GM19193 (cell line): ENCODE results near the gene FBLN2.

Experiments
- POLR2A ChIP-seq: IDR thresholded peaks from 4 replicates; pipeline ENCODE4 v1.6.1; 2011; ENCODE audit not compliant: insufficient read depth, insufficient read length; ENCODE audit errors: extremely low read depth

The FBLN2 gene

DNA sequence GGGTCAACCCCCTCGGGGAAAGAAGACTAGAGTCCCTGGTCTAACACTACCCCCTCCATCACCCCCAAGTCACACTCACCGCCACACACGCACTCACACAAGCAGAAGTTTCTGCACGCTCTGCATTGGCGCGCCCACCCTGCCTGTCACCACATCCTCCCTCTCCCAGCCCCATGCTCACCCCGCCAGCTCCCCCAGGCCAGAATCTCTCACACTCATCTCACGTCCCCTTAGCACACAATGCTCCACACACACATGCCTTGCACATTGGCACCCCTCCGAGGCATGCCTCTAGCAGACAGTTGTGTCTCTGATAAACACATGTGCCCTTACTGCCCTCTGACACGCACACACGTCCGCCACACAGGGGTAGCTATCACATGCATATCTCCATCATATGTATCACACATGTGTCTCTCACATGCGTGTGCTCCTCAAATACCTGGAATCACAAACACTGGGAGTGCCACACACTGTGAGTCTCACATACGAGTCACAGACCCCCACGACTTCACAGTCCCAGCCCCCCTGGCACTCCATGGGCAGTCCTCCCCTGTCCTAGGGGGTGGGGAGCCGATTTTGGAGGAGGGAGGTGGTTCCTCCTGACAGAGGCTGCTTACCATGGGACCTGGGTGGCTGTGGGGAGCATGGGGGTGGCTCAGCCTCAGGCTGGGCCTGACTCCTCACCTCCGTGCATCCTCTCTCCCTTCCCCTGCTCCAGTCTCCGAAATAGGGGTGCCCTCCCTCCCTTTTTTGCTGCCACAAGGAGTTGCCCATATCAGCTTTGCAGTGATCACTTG, 898 bp downstream of the FBLN2 start:
- no peak for TF ChIP-seq POLR2A

DNA sequence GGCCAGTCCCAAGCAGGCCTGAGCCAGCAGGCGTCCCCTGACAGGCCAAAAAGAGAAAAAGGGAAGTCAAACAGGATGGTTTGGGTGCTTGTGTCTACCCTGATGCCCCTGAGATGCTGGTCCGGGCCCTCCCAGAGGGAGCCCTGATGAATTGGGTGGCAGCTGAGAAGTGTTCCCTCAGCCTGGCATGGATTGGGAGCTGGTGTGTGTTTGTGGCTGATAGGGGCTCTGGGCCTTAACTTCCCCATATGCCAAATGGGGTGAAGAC, 1.4 kb downstream of the FBLN2 start:
- TF ChIP-seq POLR2A = no peak

GRCh38 chr3:13550791-13551360, 2.0 kb downstream of the FBLN2 start:
- no peak for TF ChIP-seq POLR2A

GRCh38 chr3:13552857-13553652, 4.1 kb downstream of the FBLN2 start:
- no peak for TF ChIP-seq POLR2A

DNA sequence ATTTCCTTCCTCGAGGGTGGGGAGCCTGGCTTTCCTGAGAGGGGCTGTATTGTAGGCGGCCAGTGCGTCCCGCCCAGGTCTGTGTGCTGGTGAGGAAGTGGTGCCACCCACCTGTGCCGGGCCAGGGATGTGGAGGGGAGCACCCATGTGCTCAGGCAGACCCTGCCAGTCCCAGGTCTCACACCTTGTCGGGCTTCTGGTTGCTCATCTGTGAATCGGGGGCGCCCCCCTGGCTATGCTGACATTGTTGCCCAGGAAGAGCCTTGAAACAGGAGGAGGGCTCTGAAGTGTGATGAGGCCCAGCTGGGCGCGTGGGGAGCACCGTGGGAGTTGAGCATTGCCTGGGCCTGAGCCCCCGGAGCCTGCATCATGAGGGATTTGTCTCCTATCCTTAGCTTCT, 4.8 kb downstream of the FBLN2 start:
- no peak for TF ChIP-seq POLR2A

GRCh38 chr3:13555753-13556152, 6.8 kb downstream of the FBLN2 start:
- no peak for TF ChIP-seq POLR2A

GRCh38 chr3:13556207-13556606, 7.3 kb downstream of the FBLN2 start:
- TF ChIP-seq POLR2A = no peak

DNA sequence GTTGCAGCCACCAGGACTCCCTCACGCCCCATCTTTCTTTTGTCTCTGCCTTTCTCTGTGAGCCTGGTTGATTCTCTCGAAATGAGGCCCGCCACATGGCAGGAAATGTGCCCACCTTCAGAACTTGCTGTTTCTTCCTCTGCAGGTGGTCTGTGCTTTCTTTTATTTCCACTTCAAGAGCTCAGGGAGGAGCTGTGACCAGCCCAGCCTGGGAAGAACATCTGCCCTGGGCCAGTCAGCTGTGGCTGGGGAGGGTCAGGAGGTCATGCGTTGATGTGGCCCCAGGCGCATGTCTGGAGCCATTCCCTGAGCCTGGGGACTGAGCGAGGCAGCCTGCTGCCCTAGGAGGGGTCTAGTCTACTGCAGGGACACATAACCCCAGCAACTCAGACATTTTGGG, 8.0 kb downstream of the FBLN2 start:
- no peak for TF ChIP-seq POLR2A

DNA sequence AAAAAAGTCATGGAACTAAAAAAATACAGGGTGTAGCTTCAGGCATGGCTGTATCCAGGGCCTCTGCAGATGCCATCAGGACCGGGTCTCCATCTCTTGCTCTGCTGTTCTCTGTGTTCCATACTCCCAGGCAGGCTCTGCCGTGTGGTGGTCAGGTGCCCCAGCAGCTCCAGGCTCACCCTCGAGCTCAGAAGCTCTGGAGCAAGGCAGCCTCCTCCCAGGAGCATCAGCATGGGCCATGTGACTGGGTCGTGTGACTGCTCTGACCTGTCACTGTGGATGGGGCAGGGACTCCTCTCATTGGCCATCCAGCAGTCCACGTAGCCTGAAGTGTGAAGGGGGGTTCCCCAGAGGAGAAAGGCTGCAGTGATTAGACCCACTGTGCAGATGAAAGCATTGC, 8.5 kb downstream of the FBLN2 start:
- no peak for TF ChIP-seq POLR2A

GRCh38 chr3:13557926-13558325, 9.0 kb downstream of the FBLN2 start:
- no peak for TF ChIP-seq POLR2A

GRCh38 chr3:13558651-13559050, 9.7 kb downstream of the FBLN2 start:
- no peak for TF ChIP-seq POLR2A

DNA sequence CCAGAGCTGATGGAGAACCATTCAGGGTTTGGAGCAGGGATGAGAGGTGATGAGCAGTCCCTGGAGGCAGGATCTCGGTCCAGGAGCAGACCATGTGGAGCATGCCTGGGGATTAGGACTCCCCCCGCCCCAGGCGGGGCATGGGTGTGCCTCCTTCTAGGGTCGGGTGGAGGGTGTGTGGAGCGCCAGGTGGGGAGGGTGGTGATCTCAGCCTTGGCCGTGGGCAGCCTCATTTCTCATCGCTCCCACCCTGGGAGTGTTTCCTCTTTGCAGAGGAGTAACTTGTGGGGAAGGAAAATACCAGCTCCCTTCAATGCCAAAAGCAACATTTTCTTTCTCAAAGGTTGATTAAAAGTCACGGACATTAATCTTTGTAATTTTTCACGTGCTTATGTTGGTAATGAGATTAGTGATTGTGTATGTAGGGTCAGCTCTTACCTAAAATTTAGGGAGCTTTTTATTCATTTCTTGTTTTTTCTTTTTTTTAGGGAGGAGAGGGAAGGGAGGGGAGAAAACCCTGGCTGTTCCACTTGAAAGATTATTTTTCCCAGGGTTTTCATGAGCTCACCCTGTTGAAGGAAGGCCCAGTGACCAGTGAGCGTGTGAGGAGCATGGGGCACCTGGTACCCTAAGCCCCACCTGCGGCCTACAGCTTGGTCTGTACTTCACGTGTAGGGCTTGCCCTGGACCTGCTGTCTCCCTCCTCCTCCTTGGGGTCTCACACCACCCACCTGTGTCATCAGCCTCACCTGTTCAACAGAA, 11.0 kb downstream of the FBLN2 start:
- no peak for TF ChIP-seq POLR2A

DNA sequence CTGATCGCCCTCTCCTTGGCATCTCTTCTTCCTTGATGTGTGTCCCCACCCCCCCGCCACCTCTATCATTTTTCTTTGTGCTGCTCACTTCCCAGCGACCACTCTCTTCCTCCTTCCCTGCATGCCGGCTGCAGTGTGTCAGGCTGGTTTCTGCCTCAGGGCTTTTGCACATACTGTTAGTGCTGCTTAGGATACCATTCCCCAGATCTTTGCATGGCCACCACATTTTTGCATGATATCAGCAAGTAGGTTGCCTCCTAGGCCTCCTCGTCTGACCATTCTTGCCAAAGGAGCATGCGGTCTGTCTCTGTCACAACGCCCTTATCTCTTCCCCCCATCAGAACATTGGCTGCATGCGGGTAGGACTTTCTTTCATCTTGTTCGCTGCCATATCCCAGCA, 12.5 kb downstream of the FBLN2 start:
- no peak for TF ChIP-seq POLR2A

DNA sequence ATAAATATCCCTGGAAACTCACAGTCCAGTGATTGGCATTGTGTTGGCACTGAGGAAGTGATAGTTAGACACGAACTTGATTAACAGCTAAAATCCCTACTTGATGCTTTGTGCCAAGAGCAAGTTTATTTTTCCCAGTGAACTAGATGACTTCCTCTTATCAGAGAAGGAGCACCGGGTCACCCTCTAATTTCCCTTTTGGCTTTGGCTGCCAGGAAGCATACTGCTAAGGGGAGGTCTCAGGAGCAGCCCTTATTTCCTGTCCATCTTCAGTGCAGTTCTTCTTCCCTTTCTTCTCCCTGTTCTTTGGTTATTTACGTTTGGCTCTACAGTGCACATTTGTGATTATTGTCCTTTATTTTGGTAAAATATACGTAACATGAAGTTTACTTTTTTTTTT, 13.0 kb downstream of the FBLN2 start:
- no peak for TF ChIP-seq POLR2A

GRCh38 chr3:13563321-13563720, 14.4 kb downstream of the FBLN2 start:
- no peak for TF ChIP-seq POLR2A
